Keratinocyte (primary cell): ENCODE data around the gene XPC. TPM values are rescaled to one million over a fixed set of nuclear protein-coding genes. Genes with fewer than 3 reads are reported as not detected.
"Not testable (repeated sequence)": the region's sequence is repeated elsewhere in the genome, so short reads cannot be mapped to it uniquely, and the experiment has no call there.

Source experiments
- DNase-seq: peaks from one replicate; pipeline ENCODE4 v3.0.0-alpha.2; 2011; ENCODE audit warnings: low read depth, missing footprints, low spot score
- FAIRE-seq: peaks from 2 replicates; lab custom pipeline; 2011; peaks lifted over from hg19 to GRCh38; lab: Jason Lieb, UNC
- H2AFZ ChIP-seq: 2 replicates; pipeline ENCODE4 v1.6.0; 2012; ENCODE audit warnings: low read length, control low read depth, inconsistent platforms; ENCODE audit not compliant: control insufficient read depth
- H3K27ac ChIP-seq: 2 replicates; pipeline ENCODE4 v1.5.1; 2011; ENCODE audit warnings: low read length; ENCODE audit not compliant: control insufficient read depth, insufficient read depth
- H3K27me3 ChIP-seq: 3 replicates; pipeline ENCODE4 v1.6.0; 2011; ENCODE audit warnings: low read length; ENCODE audit not compliant: control insufficient read depth, insufficient read depth; ENCODE audit errors: extremely low read depth
- H3K36me3 ChIP-seq, 2 experiments: 2 replicates in 1 of 2; 3 replicates in 1 of 2; pipeline ENCODE4 v1.5.1; 2011; ENCODE audit warnings: low read length in 2 of 2, mild to moderate bottlenecking in 1 of 2; ENCODE audit not compliant: control insufficient read depth in 2 of 2, insufficient read depth in 2 of 2; ENCODE audit errors: extremely low read depth in 1 of 2
- H3K4me1 ChIP-seq: 3 replicates; pipeline ENCODE4 v1.5.1; 2011; ENCODE audit warnings: low read length; ENCODE audit not compliant: control insufficient read depth, insufficient read depth; ENCODE audit errors: extremely low read depth
- H3K4me2 ChIP-seq: 3 replicates; pipeline ENCODE4 v1.6.0; 2011; ENCODE audit warnings: low read depth, low read length; ENCODE audit not compliant: control insufficient read depth, insufficient read depth; ENCODE audit errors: extremely low read depth
- H3K4me3 ChIP-seq, 3 experiments: fragments of 200-600 bp in 1 of 3; sonication (generic) in 1 of 3; 2 replicates in 2 of 3; 3 replicates in 1 of 3; pipeline ENCODE4 v1.5.1; 2011 to 2016; ENCODE audit warnings: low read length in 3 of 3, mild to moderate bottlenecking in 3 of 3, control low read depth in 2 of 3, inconsistent platforms in 1 of 3, low read depth in 1 of 3, mixed read lengths in 1 of 3, mixed run types in 1 of 3, moderate library complexity in 1 of 3; ENCODE audit not compliant: control insufficient read depth in 2 of 3, insufficient read depth in 2 of 3; ENCODE audit errors: extremely low read depth in 1 of 3
- H3K79me2 ChIP-seq: 2 replicates; pipeline ENCODE4 v1.6.0; 2012; ENCODE audit warnings: low read length; ENCODE audit not compliant: control insufficient read depth, insufficient read depth
- H3K9ac ChIP-seq: 3 replicates; pipeline ENCODE4 v1.6.0; 2011; ENCODE audit warnings: low read length; ENCODE audit not compliant: control insufficient read depth, insufficient read depth; ENCODE audit errors: extremely low read depth
- H3K9me1 ChIP-seq: 3 replicates; pipeline ENCODE4 v1.6.0; 2011; ENCODE audit warnings: low read length; ENCODE audit not compliant: control insufficient read depth, insufficient read depth; ENCODE audit errors: extremely low read depth
- H3K9me3 ChIP-seq: 2 replicates; pipeline ENCODE4 v1.5.1; 2012; ENCODE audit warnings: low read depth, low read length; ENCODE audit not compliant: control insufficient read depth
- H4K20me1 ChIP-seq: 3 replicates; pipeline ENCODE4 v1.6.0; 2011; ENCODE audit warnings: low read length; ENCODE audit not compliant: control insufficient read depth, insufficient read depth; ENCODE audit errors: extremely low read depth
- EZH2 ChIP-seq: IDR thresholded peaks from one replicate; pipeline ENCODE4 v1.6.1; 2012; ENCODE audit warnings: inconsistent platforms, mild to moderate bottlenecking, low read length, moderate library complexity
- dilution Hi-C: fragments of 300-500 bp; cut with MboI; formaldehyde crosslinking; loops from one replicate; pipeline ENCODE4 v1.7.0; 2020; ENCODE audit warnings: low sequenced_read_pairs; ENCODE audit not compliant: extremely low pct_ligation_motif_present
- polyA minus RNA-seq, 3 experiments: library from RNA; depleted of rRNA, polyadenylated mRNA; stranded (reverse); fragments of >200 nt; gene quantifications; 1 replicate in 1 of 3; 2 replicates in 1 of 3; 3 replicates in 1 of 3; pipeline ENCODE4 v1.2.3, GENCODE V29; 2011
- polyA plus RNA-seq, 5 experiments: library from polyadenylated mRNA; depleted of rRNA in 3 of 5; stranded (reverse) in 3 of 5; stranded (forward) in 1 of 5; unstranded in 1 of 5; fragments of >200 nt; gene quantifications; 1 replicate in 1 of 5; 2 replicates in 3 of 5; 3 replicates in 1 of 5; pipeline versions ENCODE4 v1.2.1 to v1.2.3, GENCODE V29; 2011 to 2012; ENCODE audit warnings: missing spikeins in 2 of 5, low read depth in 1 of 5, low replicate concordance in 1 of 5
- TF ChIP-seq, protein P1 (sequence below), 3 experiments: IDR thresholded peaks in 1 of 3; conservative IDR thresholded peaks in 1 of 3; optimal IDR thresholded peaks in 1 of 3; 2 replicates in 2 of 3; 3 replicates in 1 of 3; pipeline versions ENCODE3 to v1.5.1; 2011; ENCODE audit warnings: low read length in 3 of 3, mild to moderate bottlenecking in 3 of 3, moderate library complexity in 2 of 3, control low read depth in 1 of 3, inconsistent platforms in 1 of 3; ENCODE audit not compliant: insufficient read depth in 2 of 3; ENCODE audit errors: extremely low read depth in 1 of 3

The XPC gene
- polyA plus RNA-seq (19.4 to 24.9 TPM (median 22.0 TPM) in 3 replicates), polyA minus RNA-seq (23.4 to 28.6 TPM (median 24.8 TPM) in 3 replicates)
- polyA plus RNA-seq (2011; ENCODE audit: low read depth): 91.7 TPM
- 24.3 and 40.5 TPM in 2 replicates for polyA plus RNA-seq (2011; cell fraction: cytosol; rRNA removed)
- 72.5 and 73.3 TPM in 2 replicates for polyA plus RNA-seq (2011; cell fraction: nucleus; rRNA removed)
- polyA plus RNA-seq (2012; ENCODE audit: low replicate concordance): 27.5 and 32.6 TPM in 2 replicates
- 11.9 TPM for polyA minus RNA-seq (2011; cell fraction: cytosol; rRNA and poly(A)+ RNA removed)
- polyA minus RNA-seq (2011; cell fraction: nucleus; rRNA and poly(A)+ RNA removed): 32.7 and 46.7 TPM in 2 replicates

DNA sequence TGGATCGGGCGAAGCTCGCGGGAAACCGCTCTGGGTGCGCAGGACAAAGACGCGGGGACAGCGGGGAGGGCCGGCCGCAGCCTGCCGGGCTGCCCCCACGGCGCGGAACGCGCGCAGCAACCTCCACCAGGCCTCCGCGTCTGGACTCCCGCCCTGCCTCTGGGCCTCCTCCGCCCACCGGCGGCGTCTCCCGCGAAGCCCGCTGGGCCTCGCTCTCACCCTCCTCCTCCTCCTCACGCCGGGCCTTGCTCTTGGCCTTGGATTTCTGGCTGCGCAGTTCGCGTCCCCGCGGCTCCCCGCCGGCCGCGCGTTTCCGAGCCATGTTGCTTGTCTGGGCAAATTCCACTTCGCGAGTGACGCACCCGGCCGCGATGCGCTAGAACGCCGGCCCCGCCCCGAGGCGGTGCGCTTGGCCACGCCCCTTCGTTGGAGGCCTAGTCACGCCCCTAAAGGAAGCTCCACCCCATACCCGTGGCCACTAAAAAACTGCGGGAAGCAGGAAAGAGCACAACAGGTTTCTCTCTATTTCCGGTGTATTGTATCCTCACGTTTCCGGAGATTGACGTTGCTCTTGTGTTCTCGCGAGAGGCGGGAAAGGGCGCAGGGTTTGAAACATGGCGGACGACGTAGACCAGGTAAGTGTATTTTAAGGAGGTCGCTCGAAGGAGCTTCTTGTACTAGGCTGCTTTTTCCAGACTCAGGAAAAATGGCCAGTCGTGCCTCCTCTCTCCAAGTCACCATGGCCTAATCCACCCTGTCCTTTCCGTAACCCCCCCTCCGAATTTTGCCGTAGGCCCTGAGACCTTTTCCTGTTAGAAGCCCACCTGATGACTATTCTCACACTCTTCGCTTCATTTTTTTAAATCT is at the start of gene XPC, which contains the start of gene LSM3:
Gene XPC, minus strand, starts transcription at position 355 of the 867 bp plus-strand sequence. Its CDS starts 33 bp downstream, at position 322.
Gene LSM3, plus strand, starts transcription at position 571 of the 867 bp plus-strand sequence. Its CDS starts 44 bp downstream, at position 615.
- peaks cover 67% of the 10 kb centered on the region for H3K4me1 ChIP-seq
- peaks cover 78% of the 10 kb centered on the region for H3K79me2 ChIP-seq
- DNase-seq: peak; percentile 98
- H3K36me3 ChIP-seq: no peaks in the 10 kb centered on the region
- peak within 1 kb of the TSS; percentile 98 for H3K9ac ChIP-seq
- dilution Hi-C loops: no loop called here
- H3K9me1 ChIP-seq: peaks cover 4% of the 10 kb centered on the region
- FAIRE-seq: peak; percentile 93
- H3K27me3 ChIP-seq: no peaks in the 10 kb centered on the region
- TF ChIP-seq EZH2: no peak
- TF ChIP-seq, protein P1, sequence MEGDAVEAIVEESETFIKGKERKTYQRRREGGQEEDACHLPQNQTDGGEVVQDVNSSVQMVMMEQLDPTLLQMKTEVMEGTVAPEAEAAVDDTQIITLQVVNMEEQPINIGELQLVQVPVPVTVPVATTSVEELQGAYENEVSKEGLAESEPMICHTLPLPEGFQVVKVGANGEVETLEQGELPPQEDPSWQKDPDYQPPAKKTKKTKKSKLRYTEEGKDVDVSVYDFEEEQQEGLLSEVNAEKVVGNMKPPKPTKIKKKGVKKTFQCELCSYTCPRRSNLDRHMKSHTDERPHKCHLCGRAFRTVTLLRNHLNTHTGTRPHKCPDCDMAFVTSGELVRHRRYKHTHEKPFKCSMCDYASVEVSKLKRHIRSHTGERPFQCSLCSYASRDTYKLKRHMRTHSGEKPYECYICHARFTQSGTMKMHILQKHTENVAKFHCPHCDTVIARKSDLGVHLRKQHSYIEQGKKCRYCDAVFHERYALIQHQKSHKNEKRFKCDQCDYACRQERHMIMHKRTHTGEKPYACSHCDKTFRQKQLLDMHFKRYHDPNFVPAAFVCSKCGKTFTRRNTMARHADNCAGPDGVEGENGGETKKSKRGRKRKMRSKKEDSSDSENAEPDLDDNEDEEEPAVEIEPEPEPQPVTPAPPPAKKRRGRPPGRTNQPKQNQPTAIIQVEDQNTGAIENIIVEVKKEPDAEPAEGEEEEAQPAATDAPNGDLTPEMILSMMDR (optimal IDR thresholded peaks at IDR 0.05 in 1 of 3, IDR thresholded peaks at IDR 0.05 in 1 of 3, conservative IDR thresholded peaks at IDR 0.05 in 1 of 3; ENCODE audit: extremely low read depth in 1 of 3, insufficient read depth in 2 of 3, low read length in 3 of 3): no peak
- H3K9me3 ChIP-seq: no peaks in the 10 kb centered on the region
- no peaks in the 10 kb centered on the region for H4K20me1 ChIP-seq
- H3K27ac ChIP-seq: peak within 1 kb of the TSS; percentile 99
- H3K4me2 ChIP-seq: peak within 1 kb of the TSS; percentile 100
- H3K4me3 ChIP-seq: peak within 1 kb of the TSS; percentile 89 to 100 (median 99)
- H2AFZ ChIP-seq: peak within 1 kb of the TSS; percentile 95

DNA sequence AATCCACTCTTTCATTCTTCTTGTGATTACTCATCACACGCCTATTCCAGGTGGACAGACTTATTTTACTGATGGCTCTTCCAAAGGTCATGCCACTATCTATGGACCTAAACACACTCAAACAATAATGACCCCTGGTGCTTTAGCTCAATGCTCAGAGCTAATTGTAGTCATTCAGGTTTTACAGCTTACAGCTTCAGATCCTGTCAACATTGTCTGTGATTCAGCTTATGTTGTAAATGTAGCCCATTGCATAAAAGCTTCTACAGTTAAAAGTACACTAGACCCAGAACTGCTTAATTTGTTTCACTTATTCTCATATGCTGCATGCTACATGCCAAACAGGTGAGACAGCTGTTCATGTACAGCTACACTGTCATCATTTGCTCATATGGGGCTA is 49.5 kb upstream of the XPC start:
- no peak overlapping the region for H3K4me3 ChIP-seq
- TF ChIP-seq, protein P1 (optimal IDR thresholded peaks at IDR 0.05 in 1 of 3, IDR thresholded peaks at IDR 0.05 in 1 of 3, conservative IDR thresholded peaks at IDR 0.05 in 1 of 3; ENCODE audit: extremely low read depth in 1 of 3, insufficient read depth in 2 of 3, low read length in 3 of 3): no peak
- TF ChIP-seq EZH2: no peak
- FAIRE-seq (no peak), DNase-seq (no peak)
- dilution Hi-C loops: no loop called here
- H2AFZ ChIP-seq: no peak overlapping the region
- peaks cover 25% of the 10 kb centered on the region for H3K4me1 ChIP-seq
- H3K9ac ChIP-seq: no peak overlapping the region
- no peak overlapping the region for H3K27ac ChIP-seq
- H3K36me3 ChIP-seq: no peaks in the 10 kb centered on the region
- no peaks in the 10 kb centered on the region for H3K9me3 ChIP-seq
- no peaks in the 10 kb centered on the region for H3K27me3 ChIP-seq
- H4K20me1 ChIP-seq: no peaks in the 10 kb centered on the region
- H3K9me1 ChIP-seq: no peaks in the 10 kb centered on the region
- H3K4me2 ChIP-seq: no peak overlapping the region
- H3K79me2 ChIP-seq: no peaks in the 10 kb centered on the region

DNA sequence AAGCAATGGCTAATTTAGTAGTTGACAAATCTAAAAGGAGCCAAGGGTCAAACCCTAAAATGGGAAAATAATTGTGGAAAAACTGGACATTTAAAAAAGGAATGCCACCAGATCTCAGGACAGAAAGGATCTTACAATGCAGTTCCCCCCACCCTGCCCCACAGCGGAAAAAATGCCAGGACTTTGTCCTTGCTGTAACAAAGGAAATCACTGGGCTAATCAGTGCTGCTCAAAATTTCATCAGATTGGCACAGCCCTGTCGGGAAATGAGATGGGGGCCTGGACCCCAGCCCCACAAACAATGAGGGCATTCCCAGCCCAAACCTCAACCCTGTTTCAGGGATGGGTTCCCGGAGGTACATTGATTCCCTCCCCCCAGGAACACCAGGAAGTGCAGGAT is 48.0 kb upstream of the XPC start:
- H2AFZ ChIP-seq, H3K9me3 ChIP-seq, dilution Hi-C loops, H3K36me3 ChIP-seq, H3K27me3 ChIP-seq, H3K9ac ChIP-seq, H3K4me2 ChIP-seq, H4K20me1 ChIP-seq, H3K9me1 ChIP-seq, H3K79me2 ChIP-seq, H3K27ac ChIP-seq, H3K4me3 ChIP-seq, FAIRE-seq, DNase-seq: not testable (repeated sequence)
- peaks cover 25% of the 10 kb centered on the region for H3K4me1 ChIP-seq
